GM19099 (cell line): ENCODE results near the gene TTC21A.

Experiments
- POLR2A ChIP-seq: IDR thresholded peaks from 3 replicates; pipeline ENCODE4 v1.6.1; 2011; ENCODE audit warnings: low read depth; ENCODE audit not compliant: insufficient read length; ENCODE audit errors: extremely low read depth

Gene TTC21A

DNA sequence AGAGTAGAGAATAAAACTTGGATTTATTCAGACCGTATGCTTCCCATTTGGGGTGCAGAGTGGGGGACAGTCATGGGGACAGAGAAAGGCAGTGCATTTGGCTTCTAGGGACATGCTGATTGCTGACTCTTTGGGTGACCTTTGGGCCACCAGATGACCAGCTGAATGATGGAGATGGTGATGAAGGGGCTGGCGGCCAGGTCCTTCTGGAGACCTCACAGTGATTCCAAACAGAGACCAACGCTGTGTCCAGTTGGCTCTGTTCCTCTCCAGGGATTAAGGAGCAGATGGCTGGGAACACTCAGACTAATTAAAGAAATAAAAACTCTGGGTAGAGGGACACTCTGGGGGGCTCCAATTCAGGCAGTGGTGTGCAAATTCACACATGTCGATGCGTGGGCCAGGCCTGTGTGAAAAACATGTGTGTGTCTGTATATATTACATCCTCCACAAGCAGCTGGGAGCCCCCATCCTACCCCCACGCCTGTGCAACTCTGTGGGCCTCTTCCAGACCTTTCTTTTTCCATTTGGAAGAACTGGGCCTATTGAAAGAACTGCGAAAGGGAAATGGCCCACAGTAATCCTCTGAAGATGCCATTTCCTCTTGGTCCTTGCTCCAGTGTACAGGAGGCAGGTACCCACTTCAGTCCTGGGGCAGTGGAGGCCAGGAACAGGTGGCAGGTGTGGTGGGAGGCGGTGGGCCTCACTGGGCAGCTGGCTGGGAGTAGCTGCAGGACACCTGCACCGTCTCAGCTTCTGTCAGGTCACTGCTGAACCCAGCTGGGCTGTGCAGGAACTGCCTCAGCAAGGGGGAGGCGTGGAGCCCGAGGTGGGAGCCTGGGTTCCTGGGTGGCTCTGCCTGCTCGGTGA, 76.0 kb downstream of the TTC21A start:
- no peak for TF ChIP-seq POLR2A

DNA sequence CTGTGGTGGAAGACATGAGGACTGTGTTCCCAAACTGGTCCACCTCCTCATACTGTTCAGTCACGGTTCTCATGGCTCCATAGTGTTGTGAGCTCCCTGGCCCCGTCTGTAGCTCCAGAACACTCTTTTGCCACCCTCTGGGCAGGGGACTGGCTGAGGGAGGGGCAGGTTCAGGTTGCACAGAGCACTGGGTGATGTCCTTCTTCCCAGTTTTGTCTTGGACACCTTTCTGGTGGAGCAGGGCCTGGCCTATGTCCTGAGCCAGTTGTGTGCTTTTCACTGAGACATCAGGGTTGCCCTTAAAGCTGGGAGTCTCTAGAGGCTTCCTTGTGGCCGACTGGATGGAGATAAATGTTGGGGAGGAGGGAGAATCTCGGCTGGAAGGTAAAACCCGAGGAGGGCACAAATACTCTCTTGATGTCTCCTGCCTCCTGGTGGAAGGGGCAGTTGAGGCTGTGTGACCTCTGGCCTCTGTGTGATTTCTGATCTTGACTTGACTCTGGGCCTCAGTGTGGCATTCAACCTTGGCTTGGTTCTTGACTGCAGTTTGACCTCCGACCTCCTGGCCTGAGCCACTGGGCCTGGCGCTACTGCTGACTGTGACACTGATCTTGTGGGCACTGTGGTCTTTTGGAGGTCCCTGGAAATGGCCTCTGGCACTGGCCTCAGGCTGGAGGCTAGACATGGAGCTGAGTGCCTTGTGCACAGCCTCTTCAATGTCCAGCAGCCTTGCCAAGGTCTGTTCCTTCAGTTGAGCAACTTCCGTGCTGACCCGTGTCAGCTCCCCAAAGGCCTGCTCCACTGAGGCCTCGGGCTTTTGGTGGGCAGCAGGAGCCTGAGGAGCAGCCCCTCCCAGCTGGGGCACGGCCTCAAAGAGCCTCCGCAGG, 76.8 kb downstream of the TTC21A start:
- TF ChIP-seq POLR2A, result no peak

DNA sequence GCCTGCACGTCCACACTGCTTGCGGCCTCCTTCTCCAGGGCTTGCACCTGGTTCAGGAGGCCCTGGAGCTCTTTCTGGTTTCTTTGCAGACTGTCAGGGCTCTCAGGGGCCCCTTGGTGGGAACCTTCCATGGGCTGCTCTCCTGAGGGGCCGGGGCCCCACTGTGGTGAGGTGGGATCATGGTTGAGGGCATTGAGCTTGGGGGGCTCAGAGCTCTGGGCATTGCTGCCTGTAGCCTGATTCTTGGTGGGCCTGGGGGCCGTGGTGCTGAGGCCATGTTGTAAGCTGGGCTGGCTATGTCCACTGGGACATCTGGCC, 77.4 kb downstream of the TTC21A start:
- no peak for TF ChIP-seq POLR2A

DNA sequence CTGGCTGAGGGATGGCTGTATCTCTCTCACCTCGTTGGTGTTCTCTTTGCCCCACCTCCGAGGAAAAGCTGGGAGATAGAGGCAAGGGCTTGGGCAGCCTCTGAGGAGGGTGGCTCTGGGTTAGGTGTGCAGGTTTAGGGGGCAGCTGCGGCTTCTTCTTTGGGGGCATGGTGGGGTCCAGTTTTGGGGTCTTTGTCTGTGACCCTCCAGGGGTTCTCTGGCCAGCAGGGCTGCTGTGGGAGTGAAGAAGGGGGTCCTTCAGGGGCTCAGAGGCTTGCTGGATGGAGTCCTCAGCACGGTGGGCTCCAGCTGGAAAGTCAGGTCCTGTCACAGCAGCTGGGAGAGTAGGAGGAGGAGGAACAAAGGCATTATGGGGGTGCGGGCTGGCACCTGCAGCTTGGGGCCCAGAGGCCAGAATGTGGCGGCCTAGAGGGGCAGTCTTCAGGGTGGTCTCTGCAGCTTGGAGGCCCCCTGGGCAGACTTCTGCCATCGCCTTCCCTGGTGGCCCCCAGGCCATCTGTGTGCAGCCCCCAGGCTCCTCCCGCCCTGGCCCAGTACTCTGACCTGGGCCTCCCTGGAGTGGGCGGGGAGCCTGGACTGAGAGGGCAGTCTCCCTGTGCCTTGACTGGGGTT, 78.0 kb downstream of the TTC21A start:
- TF ChIP-seq POLR2A, result no peak

DNA sequence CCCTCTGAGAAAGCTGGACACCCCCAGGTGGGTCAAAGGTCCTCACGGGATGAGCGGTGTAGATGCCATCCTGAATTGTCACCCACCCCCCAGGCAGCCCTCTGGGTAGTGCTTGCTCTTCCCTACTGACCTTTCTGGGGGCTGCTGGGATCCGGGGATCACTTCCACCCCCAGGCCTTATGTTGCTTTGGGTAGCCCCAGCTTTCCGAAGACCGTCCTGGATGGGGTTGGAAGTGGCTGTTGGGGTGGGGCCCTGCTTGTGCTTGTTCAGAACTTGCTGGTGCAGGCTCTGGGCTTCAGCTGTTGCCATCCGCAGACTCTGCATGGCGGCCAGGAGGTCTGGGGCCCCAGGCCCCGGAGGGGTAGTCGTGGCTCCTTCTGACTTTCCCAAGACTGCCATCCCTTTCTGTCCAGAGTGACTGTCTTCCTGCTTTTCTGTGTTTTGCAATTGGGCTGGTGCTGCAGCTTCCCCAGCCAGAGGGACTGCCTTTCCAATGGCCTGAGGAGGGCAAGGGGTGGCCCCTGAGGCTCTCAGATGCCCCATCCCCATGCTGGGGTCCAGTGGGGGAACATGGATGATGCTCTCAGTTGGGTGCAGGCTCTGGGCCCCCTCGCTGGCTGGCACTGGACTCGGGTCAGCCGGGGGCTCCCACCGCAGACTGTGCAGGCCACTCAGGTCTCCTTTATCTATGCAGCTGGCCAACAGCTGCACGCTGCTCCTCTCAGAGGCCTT, 78.6 kb downstream of the TTC21A start:
- no peak for TF ChIP-seq POLR2A

DNA sequence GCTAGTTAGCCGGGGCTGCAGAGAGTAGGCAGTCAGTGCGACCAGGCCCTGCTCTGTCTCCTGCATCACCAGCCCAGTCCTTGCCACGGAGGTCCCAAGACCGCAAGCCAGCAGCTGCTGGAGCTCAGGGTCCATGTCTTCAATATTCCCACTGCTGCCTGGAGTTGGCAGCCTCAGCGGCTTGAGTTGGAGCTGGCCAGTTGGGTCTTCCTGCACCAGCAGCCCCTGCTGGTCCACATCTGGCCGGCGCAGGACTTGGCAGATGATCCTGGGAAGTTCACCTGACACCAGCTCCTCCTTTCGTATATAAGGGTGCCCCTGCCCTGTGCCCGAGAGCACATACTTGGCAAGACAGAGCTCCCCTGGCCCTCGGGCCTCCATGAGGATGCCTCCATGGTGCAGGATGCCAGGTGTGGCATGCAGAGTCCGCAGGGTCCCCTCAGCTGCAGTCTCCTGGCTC, 79.2 kb downstream of the TTC21A start:
- no peak for TF ChIP-seq POLR2A

DNA sequence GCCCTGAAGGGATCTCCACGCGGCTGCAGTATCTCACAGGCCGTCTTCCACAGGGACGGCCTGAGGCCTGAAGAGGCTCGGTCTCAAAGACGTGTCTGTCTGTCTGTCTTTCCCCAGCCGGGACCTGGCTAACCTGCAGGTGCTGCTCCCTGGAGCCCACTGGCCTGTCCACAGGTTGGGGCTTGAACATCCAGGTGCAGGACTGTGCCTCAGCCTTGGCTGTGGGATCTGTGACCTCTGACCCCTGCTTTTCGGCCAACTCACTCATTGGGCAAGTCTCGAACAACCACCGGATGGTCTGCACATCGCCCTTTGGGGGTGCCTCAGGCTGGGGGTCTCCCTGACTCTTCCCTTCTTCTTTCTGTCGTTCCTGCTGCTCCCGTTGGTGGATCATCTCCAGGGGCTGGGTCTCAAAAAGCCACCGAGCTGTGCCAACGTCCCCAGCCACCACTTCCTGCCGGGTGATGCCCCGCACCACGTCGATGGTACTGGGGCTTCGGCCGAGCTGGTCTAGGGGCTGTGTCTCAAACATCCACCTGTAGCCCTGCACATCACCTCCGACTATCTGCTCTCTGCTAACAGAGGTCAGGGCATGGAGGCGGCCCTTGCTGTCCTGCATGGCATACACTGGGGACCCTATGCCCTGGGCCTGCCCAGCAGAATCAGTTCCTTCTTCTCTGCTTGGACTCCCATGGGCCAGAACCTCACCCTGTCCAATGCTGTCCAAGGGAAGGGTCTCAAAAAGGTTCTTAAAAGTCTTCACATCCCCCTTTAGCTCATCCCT, 80.1 kb downstream of the TTC21A start:
- no peak for TF ChIP-seq POLR2A
